H1 (cell line): ENCODE measurements around the gene FCRL2. TPM values are rescaled to one million over a fixed set of nuclear protein-coding genes. Genes with fewer than 3 reads are reported as not detected.

Experiments
- CTCF ChIA-PET: fragments of 300-600 bp; sonication (Branson Sonifier 250); formaldehyde crosslinking; loops from one replicate; lab custom pipeline; 2021; ENCODE audit not compliant: partially characterized antibody; lab: Charles Lee
- POLR2A ChIA-PET: fragments of 300-600 bp; sonication (Branson Sonifier 250); formaldehyde crosslinking; loops from one replicate; lab custom pipeline; 2021; ENCODE audit warnings: inconsistent platforms; ENCODE audit not compliant: partially characterized antibody; lab: Charles Lee
- DNase-seq, 2 experiments: peaks; one replicate each; pipeline versions ENCODE4 v3.0.0 to v3.0.0-alpha.2; 2010 to 2022; ENCODE audit warnings: low spot score in 2 of 2, low read depth in 1 of 2, mixed read lengths in 1 of 2
- FAIRE-seq: peaks from 2 replicates; lab custom pipeline; 2011; peaks lifted over from hg19 to GRCh38; lab: Jason Lieb, UNC
- H2AFZ ChIP-seq: 2 replicates; pipeline ENCODE4 v1.8.1; 2012; ENCODE audit warnings: low read length, inconsistent platforms
- H2AK5ac ChIP-seq: 2 replicates; pipeline ENCODE4 v1.6.1; 2013; ENCODE audit warnings: low read depth, low read length
- H2BK120ac ChIP-seq: replicated peaks from 2 replicates; pipeline ENCODE3; 2013; ENCODE audit warnings: low read depth, low read length, inconsistent platforms
- H2BK12ac ChIP-seq: 2 replicates; pipeline ENCODE4 v1.6.1; 2013; ENCODE audit warnings: low read depth, low read length
- H2BK15ac ChIP-seq: 2 replicates; pipeline ENCODE4 v1.6.1; 2013; ENCODE audit warnings: low read length
- H2BK20ac ChIP-seq: 2 replicates; pipeline ENCODE4 v1.6.1; 2013; ENCODE audit warnings: low read length
- H2BK5ac ChIP-seq: 2 replicates; pipeline ENCODE4 v1.6.1; 2013; ENCODE audit warnings: low read depth, low read length
- H3K14ac ChIP-seq: 2 replicates; pipeline ENCODE4 v1.6.1; 2013; ENCODE audit warnings: inconsistent platforms; ENCODE audit not compliant: insufficient read length
- H3K18ac ChIP-seq: 2 replicates; pipeline ENCODE4 v1.6.1; 2013; ENCODE audit warnings: low read length; ENCODE audit errors: extremely low read depth
- H3K23ac ChIP-seq: 2 replicates; pipeline ENCODE4 v1.6.1; 2013; ENCODE audit warnings: inconsistent platforms; ENCODE audit not compliant: insufficient read length
- H3K23me2 ChIP-seq: 2 replicates; pipeline ENCODE4 v1.6.1; 2013; ENCODE audit warnings: low read depth, low read length
- H3K27ac ChIP-seq: 2 replicates; pipeline ENCODE4 v1.6.1; 2011; ENCODE audit warnings: low read depth, low read length, inconsistent platforms
- H3K27me3 ChIP-seq, 4 experiments: replicated peaks in 1 of 4; 1 replicate in 1 of 4; 2 replicates in 3 of 4; pipeline versions ENCODE4 v1.6.1 to v1.8.1; 2011 to 2013; ENCODE audit warnings: low read length in 3 of 4, mild to moderate bottlenecking in 3 of 4, inconsistent platforms in 2 of 4, mixed read lengths in 2 of 4, moderate library complexity in 1 of 4; ENCODE audit not compliant: control insufficient read depth in 3 of 4, insufficient read depth in 3 of 4; ENCODE audit errors: extremely low read depth in 1 of 4
- H3K36me3 ChIP-seq, 4 experiments: 2 replicates each; pipeline versions ENCODE4 v1.6.1 to v1.8.1; 2011 to 2013; ENCODE audit warnings: mild to moderate bottlenecking in 4 of 4, low read length in 3 of 4, moderate library complexity in 2 of 4, control low read depth in 1 of 4, inconsistent platforms in 1 of 4; ENCODE audit not compliant: insufficient read depth in 4 of 4, control insufficient read depth in 2 of 4
- H3K4ac ChIP-seq: replicated peaks from 2 replicates; pipeline ENCODE3; 2013; ENCODE audit warnings: low read length, low read depth, mixed read lengths, inconsistent platforms; ENCODE audit not compliant: insufficient read length
- H3K4me1 ChIP-seq, 4 experiments: replicated peaks in 1 of 4; 1 replicate in 1 of 4; 2 replicates in 3 of 4; pipeline versions ENCODE4 v1.6.1 to v1.8.1; 2011 to 2013; ENCODE audit warnings: low read length in 3 of 4, inconsistent platforms in 2 of 4, mixed read lengths in 1 of 4; ENCODE audit not compliant: insufficient read depth in 4 of 4, control insufficient read depth in 3 of 4
- H3K4me2 ChIP-seq, 2 experiments: 2 replicates each; pipeline versions ENCODE4 v1.6.1 to v1.8.1; 2011 to 2013; ENCODE audit warnings: low read depth in 2 of 2, low read length in 2 of 2, control low read depth in 1 of 2, inconsistent platforms in 1 of 2, mild to moderate bottlenecking in 1 of 2; ENCODE audit not compliant: insufficient read depth in 1 of 2
- H3K4me3 ChIP-seq, 4 experiments: fragments of 200-600, 300-600 bp in 1 of 4; sonication (generic), shearing (Covaris generic), sonication (Bioruptor Twin) in 1 of 4; 2 replicates each; pipeline versions ENCODE4 v1.5.1 to v1.8.1; 2011 to 2016; ENCODE audit warnings: low read length in 4 of 4, low read depth in 3 of 4, control low read depth in 2 of 4, inconsistent platforms in 2 of 4, mild to moderate bottlenecking in 2 of 4, mixed read lengths in 1 of 4, moderate library complexity in 1 of 4; ENCODE audit not compliant: insufficient read depth in 2 of 4; ENCODE audit errors: extremely low read depth in 1 of 4
- H3K56ac ChIP-seq: replicated peaks from 2 replicates; pipeline ENCODE3; 2013; ENCODE audit warnings: low read depth, mild to moderate bottlenecking, mixed read lengths, low read length, inconsistent platforms; ENCODE audit not compliant: insufficient read length
- H3K79me1 ChIP-seq: 2 replicates; pipeline ENCODE4 v1.6.1; 2013; ENCODE audit warnings: low read depth, low read length, control low read depth
- H3K79me2 ChIP-seq, 2 experiments: 2 replicates each; pipeline versions ENCODE4 v1.6.1 to v1.8.1; 2012 to 2013; ENCODE audit warnings: low read length in 2 of 2, mild to moderate bottlenecking in 2 of 2, inconsistent platforms in 1 of 2; ENCODE audit not compliant: insufficient read depth in 2 of 2, control insufficient read depth in 1 of 2
- H3K9ac ChIP-seq, 4 experiments: replicated peaks in 1 of 4; 1 replicate in 1 of 4; 2 replicates in 3 of 4; pipeline versions ENCODE4 v1.6.1 to v1.8.1; 2011 to 2013; ENCODE audit warnings: low read depth in 3 of 4, low read length in 3 of 4, control low read depth in 2 of 4, mild to moderate bottlenecking in 2 of 4, moderate library complexity in 2 of 4, inconsistent platforms in 1 of 4; ENCODE audit errors: extremely low read depth in 1 of 4
- H3K9me3 ChIP-seq, 2 experiments: 2 replicates each; pipeline versions ENCODE4 v1.6.1 to v1.8.1; 2012 to 2013; ENCODE audit warnings: mild to moderate bottlenecking in 2 of 2, moderate library complexity in 2 of 2, control low read depth in 1 of 2, inconsistent platforms in 1 of 2, low read depth in 1 of 2, low read length in 1 of 2, mixed read lengths in 1 of 2; ENCODE audit not compliant: insufficient read depth in 2 of 2
- H4K20me1 ChIP-seq, 2 experiments: replicated peaks in 1 of 2; 2 replicates each; pipeline versions ENCODE3 to v1.8.1; 2011 to 2013; ENCODE audit warnings: inconsistent platforms in 2 of 2, low read length in 2 of 2, mild to moderate bottlenecking in 1 of 2; ENCODE audit not compliant: insufficient read depth in 2 of 2, control insufficient read depth in 1 of 2
- H4K5ac ChIP-seq: 2 replicates; pipeline ENCODE4 v1.6.1; 2013; ENCODE audit warnings: low read length, low read depth, mixed read lengths, inconsistent platforms; ENCODE audit not compliant: insufficient read length
- H4K8ac ChIP-seq: 2 replicates; pipeline ENCODE4 v1.8.0; 2013; ENCODE audit warnings: mild to moderate bottlenecking, moderate library complexity, low read length, inconsistent platforms; ENCODE audit not compliant: insufficient read depth; ENCODE audit errors: extremely low read depth
- H4K91ac ChIP-seq: replicated peaks from 2 replicates; pipeline ENCODE3; 2013; ENCODE audit warnings: low read length, mixed read lengths, inconsistent platforms; ENCODE audit not compliant: insufficient read length
- BRCA1 ChIP-seq: IDR thresholded peaks from 2 replicates; pipeline ENCODE4 v1.6.1; 2012; ENCODE audit warnings: low read depth, low read length, improper control_type of control experiment
- CBX8 ChIP-seq: fragments of 300-800, 300-1000 bp; sonication (generic); IDR thresholded peaks from 2 replicates; pipeline ENCODE4 v1.7.1; 2016; ENCODE audit warnings: low read depth, low read length, borderline replicate concordance
- CHD1 ChIP-seq: IDR thresholded peaks from 2 replicates; pipeline ENCODE4 v1.6.1; 2012; ENCODE audit warnings: low read depth, low read length, improper control_type of control experiment
- EZH2 ChIP-seq: fragments of 200-600 bp; sonication (generic); IDR thresholded peaks from 2 replicates; pipeline ENCODE4 v1.7.1; 2012; ENCODE audit warnings: low read depth, mild to moderate bottlenecking, moderate library complexity, low read length, inconsistent platforms; ENCODE audit not compliant: severe bottlenecking
- PHF8 ChIP-seq: fragments of 200-600 bp; sonication (generic); conservative IDR thresholded peaks from 2 replicates; pipeline ENCODE4 v1.7.1; 2012; ENCODE audit warnings: low read depth, mild to moderate bottlenecking, inconsistent platforms, low read length, moderate library complexity
- POLR2AphosphoS5 ChIP-seq: IDR thresholded peaks from 2 replicates; pipeline ENCODE4 v1.6.1; 2011; ENCODE audit warnings: low read depth, low read length
- RNF2 ChIP-seq: fragments of 200-900, 300-1000 bp; sonication (generic); IDR thresholded peaks from 2 replicates; pipeline ENCODE4 v1.7.1; 2016; ENCODE audit warnings: borderline replicate concordance, low read depth, mild to moderate bottlenecking, antibody characterized with exemption, low read length; ENCODE audit not compliant: poor library complexity, severe bottlenecking; ENCODE audit errors: missing control alignments
- RXRA ChIP-seq: IDR thresholded peaks from 2 replicates; pipeline ENCODE4 v1.6.1; 2011; ENCODE audit warnings: low read depth, mild to moderate bottlenecking, low read length, moderate library complexity; ENCODE audit not compliant: insufficient read depth
- SP1 ChIP-seq: IDR thresholded peaks from 2 replicates; pipeline ENCODE4 v1.6.1; 2011; ENCODE audit warnings: low read depth, low read length
- SUZ12 ChIP-seq: fragments of 200-600 bp; sonication (generic); IDR thresholded peaks from 2 replicates; pipeline ENCODE4 v1.6.1; 2012; ENCODE audit warnings: mild to moderate bottlenecking, inconsistent platforms, low read length, moderate library complexity, mixed read lengths
- TAF7 ChIP-seq: optimal IDR thresholded peaks from 2 replicates; pipeline ENCODE3; 2011; ENCODE audit warnings: low read depth, mild to moderate bottlenecking, inconsistent platforms, low read length, moderate library complexity, borderline replicate concordance
- TCF12 ChIP-seq: IDR thresholded peaks from 2 replicates; pipeline ENCODE4 v1.6.1; 2011; ENCODE audit warnings: low read depth, mild to moderate bottlenecking, low read length
- TEAD4 ChIP-seq: IDR thresholded peaks from 2 replicates; pipeline ENCODE4 v1.6.1; 2012; ENCODE audit warnings: low read depth, low read length, inconsistent platforms, mixed read lengths
- WGBS, 2 experiments: shearing (Covaris generic) in 1 of 2; methylation state at CpG; one replicate each; pipeline versions ENCODE4 v1.1.6 to v1.1.7; 2013 to 2015; ENCODE audit warnings: low lambda C conversion rate in 2 of 2, mixed read lengths in 2 of 2, inconsistent platforms in 1 of 2, low coverage in 1 of 2, missing lambda C conversion rate in 1 of 2; ENCODE audit not compliant: insufficient replicate concordance in 2 of 2, insufficient coverage in 1 of 2, insufficient read length in 1 of 2; ENCODE audit errors: extremely low coverage in 1 of 2, missing lambda C conversion rate in 1 of 2; 5-methylcytosine and 5-hydroxymethylcytosine counted together
- polyA plus RNA-seq, 7 experiments: library from polyadenylated mRNA; depleted of rRNA in 3 of 7; stranded (reverse) in 5 of 7; unstranded in 2 of 7; fragments of >200 nt in 5 of 7; fragments of 200-250 nt in 2 of 7; gene quantifications; 1 replicate in 5 of 7; 2 replicates in 1 of 7; 4 replicates in 1 of 7; pipeline versions ENCODE4 v1.2.1 to v1.2.3, GENCODE V29; 2011 to 2013; ENCODE audit warnings: missing spikeins in 2 of 7, mixed read lengths in 2 of 7
- total RNA-seq: library from RNA; stranded (reverse); fragmentation: NEBNext Ultra II Directional; extraction: Animal tissue kit (Norgen Biotek cat#: 25700); gene quantifications from 2 replicates; pipeline ENCODE4 v1.2.1, GENCODE V29; 2021
- TF ChIP-seq, protein P1 (sequence below): IDR thresholded peaks from 2 replicates; pipeline ENCODE4 v1.6.1; 2011; ENCODE audit warnings: low read depth, mild to moderate bottlenecking, low read length; ENCODE audit not compliant: insufficient read depth

FCRL2 gene
- total and polyA plus RNA-seq, 2 of the 8 experiments (the other 6 are each of a cell fraction or from before 2014, with no cell fraction given): not detected

DNA sequence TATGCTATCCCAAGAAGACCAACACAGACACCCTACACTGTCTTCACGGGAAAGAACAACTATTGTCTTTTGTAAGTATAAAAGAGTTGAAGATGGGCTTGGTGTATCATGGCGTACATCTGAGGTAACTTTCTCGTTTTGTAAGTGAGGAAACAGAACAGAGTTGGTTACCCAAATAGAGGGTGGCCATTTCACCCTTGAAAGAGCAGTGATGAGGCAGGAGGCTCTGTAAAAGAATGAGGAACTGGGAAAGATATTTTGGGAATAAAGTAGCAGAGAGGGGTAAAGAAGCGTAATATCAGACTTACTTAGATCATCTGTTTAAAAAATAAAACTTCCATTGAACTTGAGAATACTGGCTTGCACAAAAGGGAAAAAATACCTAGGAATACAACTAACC is 18.9 kb downstream of the FCRL2 start:
- ChIA-PET POLR2A (interaction anchor here (1.0 kb wide), 1 partner anchor 8 kb away, joined by 3 read pairs; no protein-coding TSS in a partner anchor), CTCF (interaction anchor here (1.0 to 1.2 kb wide), 2 partner anchors 13 kb away, joined by 3 to 4 read pairs; no protein-coding TSS in a partner anchor)
- no peak for TF ChIP-seq RXRA
- TF ChIP-seq, protein P1, sequence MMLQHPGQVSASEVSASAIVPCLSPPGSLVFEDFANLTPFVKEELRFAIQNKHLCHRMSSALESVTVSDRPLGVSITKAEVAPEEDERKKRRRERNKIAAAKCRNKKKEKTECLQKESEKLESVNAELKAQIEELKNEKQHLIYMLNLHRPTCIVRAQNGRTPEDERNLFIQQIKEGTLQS: no peak
- TF ChIP-seq TAF7: no peak
- TF ChIP-seq SP1: no peak
- TF ChIP-seq SUZ12: no peak
- TF ChIP-seq BRCA1: no peak
- no peak for TF ChIP-seq POLR2AphosphoS5
- no peak for TF ChIP-seq TCF12
- no peak for TF ChIP-seq PHF8
- TF ChIP-seq CHD1: no peak
- no peak for TF ChIP-seq CBX8
- no peak for TF ChIP-seq TEAD4
- no peak for TF ChIP-seq RNF2
- TF ChIP-seq EZH2: no peak

More for the DNA sequence above, 18.9 kb downstream of the FCRL2 start:
- Histone ChIP-seq H3K79me2 (no peaks in the 10 kb centered on the region), H3K4me3 (no peak overlapping the region), H4K5ac (no peak overlapping the region), H4K8ac (no peak overlapping the region), H3K79me1 (no peaks in the 10 kb centered on the region), H3K36me3 (no peaks in the 10 kb centered on the region), H2BK5ac (no peak overlapping the region), H2BK20ac (no peak overlapping the region), H2BK12ac (no peak overlapping the region), H3K9me3 (0 out of 4 replicates have a peak, but pooled peaks cover 0 to 4% of the 10 kb centered on the region in 2 experiments), H3K18ac (no peak overlapping the region), H3K23me2 (no peaks in the 10 kb centered on the region), H2BK120ac (no peak overlapping the region), H3K27me3 (no peaks in the 10 kb centered on the region), H2BK15ac (no peak overlapping the region), H3K9ac (no peak overlapping the region), H3K4ac (no peak overlapping the region), H2AFZ (no peak overlapping the region), H4K20me1 (no peaks in the 10 kb centered on the region), H3K4me2 (no peak overlapping the region), H4K91ac (no peak overlapping the region), H3K4me1 (peaks cover 0 to 5% (median 4%) of the 10 kb centered on the region in 4 experiments; a peak in 3 of 7 replicates), H3K14ac (no peak overlapping the region), H2AK5ac (no peak overlapping the region), H3K27ac (no peak overlapping the region), H3K23ac (no peak overlapping the region), H3K56ac (no peak overlapping the region)
- FAIRE-seq: no peak
- WGBS, 2 experiments: 88% methylated on average over 4 of the region's 4 CpGs; no CpG with 5 or more reads in 1 of the 2 experiments
- DNase-seq: no peak
